IMR-90 (cell line): Measurements from ENCODE around the gene VNN1. TPM values are rescaled to one million over a fixed set of nuclear protein-coding genes. Genes with fewer than 3 reads are reported as not detected.

ENCODE experiments used
- ATAC-seq: fragments of 200-7000 bp; cut with Tn5 transposase; 2 replicates; pipeline ENCODE4 v1.9.1; 2020; ENCODE audit warnings: low read depth, mild to moderate bottlenecking, moderate library complexity
- BruUV-seq: library from RNA; stranded (reverse); fragments of 400-500 nt; replicated peaks from 2 replicates; lab custom pipeline; 2021; lab: Mats Ljungman, UMichigan
- CTCF ChIA-PET: fragments of 300-600 bp; formaldehyde crosslinking; extraction: SDS; loops from one replicate; lab custom pipeline; 2021; ENCODE audit warnings: antibody characterized with exemption; lab: Yijun Ruan, JAX
- POLR2A ChIA-PET: fragments of 300-600 bp; sonication (Branson Sonifier 250); formaldehyde crosslinking; loops from one replicate; lab custom pipeline; 2022; ENCODE audit warnings: antibody characterized with exemption; ENCODE audit not compliant: unreplicated experiment; lab: Charles Lee
- DNase-seq: peaks from one replicate; pipeline ENCODE4 v3.0.0; 2013
- H2AFZ ChIP-seq: replicated peaks from 2 replicates; pipeline ENCODE3; 2013; ENCODE audit warnings: low read length, mild to moderate bottlenecking; ENCODE audit not compliant: poor library complexity
- H2AK5ac ChIP-seq: 2 replicates; pipeline ENCODE4 v1.6.1; 2013; ENCODE audit warnings: low read depth, low read length, inconsistent platforms
- H2AK9ac ChIP-seq: replicated peaks from 2 replicates; pipeline ENCODE3; 2013; ENCODE audit warnings: mild to moderate bottlenecking, low read depth, low read length, moderate library complexity; ENCODE audit not compliant: poor library complexity
- H2BK120ac ChIP-seq: 2 replicates; pipeline ENCODE4 v1.6.1; 2013; ENCODE audit warnings: low read depth, low read length, inconsistent platforms
- H2BK15ac ChIP-seq: 3 replicates; pipeline ENCODE4 v1.6.1; 2013; ENCODE audit warnings: low read depth, low read length, inconsistent platforms
- H2BK20ac ChIP-seq: 2 replicates; pipeline ENCODE4 v1.6.1; 2013; ENCODE audit warnings: low read depth, mild to moderate bottlenecking, inconsistent platforms, low read length, moderate library complexity
- H2BK5ac ChIP-seq: 2 replicates; pipeline ENCODE4 v1.6.1; 2013; ENCODE audit warnings: mild to moderate bottlenecking, low read depth, low read length, inconsistent platforms; ENCODE audit not compliant: poor library complexity, severe bottlenecking
- H3K14ac ChIP-seq: replicated peaks from 2 replicates; pipeline ENCODE4 v1.6.1; 2013; ENCODE audit warnings: low read depth, low read length, inconsistent platforms
- H3K18ac ChIP-seq: 2 replicates; pipeline ENCODE4 v1.6.1; 2013; ENCODE audit warnings: low read depth, low read length, control low read depth
- H3K23ac ChIP-seq: 2 replicates; pipeline ENCODE4 v1.6.1; 2013; ENCODE audit warnings: low read depth, low read length, inconsistent platforms
- H3K27ac ChIP-seq: 2 replicates; pipeline ENCODE4 v1.5.1; 2013; ENCODE audit warnings: mild to moderate bottlenecking, control low read depth, low read length; ENCODE audit not compliant: insufficient read depth
- H3K27me3 ChIP-seq: 2 replicates; pipeline ENCODE4 v1.6.1; 2013; ENCODE audit warnings: low read length; ENCODE audit not compliant: control insufficient read depth, insufficient read depth
- H3K36me3 ChIP-seq: 2 replicates; pipeline ENCODE4 v1.6.1; 2013; ENCODE audit warnings: low read length, mixed read lengths; ENCODE audit not compliant: control insufficient read depth, insufficient read depth
- H3K4ac ChIP-seq: 2 replicates; pipeline ENCODE4 v1.6.1; 2013; ENCODE audit warnings: low read depth, low read length, inconsistent platforms
- H3K4me1 ChIP-seq: 2 replicates; pipeline ENCODE4 v1.6.1; 2013; ENCODE audit warnings: low read length, mixed read lengths; ENCODE audit not compliant: control insufficient read depth, insufficient read depth
- H3K4me2 ChIP-seq: 2 replicates; pipeline ENCODE4 v1.6.1; 2013; ENCODE audit warnings: low read depth, mild to moderate bottlenecking, control low read depth, low read length, moderate library complexity
- H3K4me3 ChIP-seq: 2 replicates; pipeline ENCODE4 v1.5.1; 2013; ENCODE audit warnings: low read depth, mild to moderate bottlenecking, control low read depth, low read length, moderate library complexity; ENCODE audit not compliant: insufficient read depth
- H3K56ac ChIP-seq: 2 replicates; pipeline ENCODE4 v1.6.1; 2013; ENCODE audit warnings: low read length, inconsistent platforms; ENCODE audit not compliant: insufficient read depth; ENCODE audit errors: extremely low read depth
- H3K79me1 ChIP-seq, 2 experiments: 2 replicates each; pipeline ENCODE4 v1.6.1; 2013; ENCODE audit warnings: low read length in 2 of 2, inconsistent platforms in 1 of 2, low read depth in 1 of 2
- H3K9ac ChIP-seq: 2 replicates; pipeline ENCODE4 v1.6.1; 2013; ENCODE audit warnings: low read depth, low read length, control low read depth
- H3K9me1 ChIP-seq: 2 replicates; pipeline ENCODE4 v1.6.1; 2013; ENCODE audit warnings: low read length, inconsistent platforms; ENCODE audit not compliant: insufficient read depth
- H3K9me3 ChIP-seq: 2 replicates; pipeline ENCODE4 v1.6.1; 2013; ENCODE audit warnings: low read length; ENCODE audit not compliant: control insufficient read depth, insufficient read depth
- H4K20me1 ChIP-seq: 2 replicates; pipeline ENCODE4 v1.6.1; 2013; ENCODE audit warnings: low read length, inconsistent platforms; ENCODE audit not compliant: insufficient read depth
- H4K5ac ChIP-seq: 2 replicates; pipeline ENCODE4 v1.6.1; 2013; ENCODE audit warnings: mild to moderate bottlenecking, low read depth, low read length, control low read depth
- H4K8ac ChIP-seq, 2 experiments: 2 replicates each; pipeline ENCODE4 v1.6.1; 2013; ENCODE audit warnings: low read depth in 2 of 2, low read length in 2 of 2, control low read depth in 1 of 2, inconsistent platforms in 1 of 2
- H4K91ac ChIP-seq: 2 replicates; pipeline ENCODE4 v1.6.1; 2013; ENCODE audit warnings: low read depth, low read length, inconsistent platforms; ENCODE audit not compliant: insufficient read depth
- CHD1 ChIP-seq: IDR thresholded peaks from 2 replicates; pipeline ENCODE4 v1.6.1; 2012; ENCODE audit warnings: low read depth, low read length, improper control_type of control experiment
- RAD21 ChIP-seq: IDR thresholded peaks from 2 replicates; pipeline ENCODE4 v1.6.1; 2012; ENCODE audit warnings: low read length, improper control_type of control experiment
- WGBS, 2 experiments: methylation state at CpG; one replicate each; pipeline versions ENCODE4 v1.1.5 to v1.1.7; 2013; ENCODE audit warnings: missing lambda C conversion rate in 2 of 2; ENCODE audit not compliant: insufficient read length in 1 of 2; ENCODE audit errors: extremely low coverage in 2 of 2; 5-methylcytosine and 5-hydroxymethylcytosine counted together
- dilution Hi-C: fragments of 300-500 bp; cut with HindIII; formaldehyde crosslinking; loops from one replicate; pipeline ENCODE4 v1.14.3; 2018; ENCODE audit warnings: low sequenced_read_pairs; ENCODE audit not compliant: unreplicated experiment
- in situ Hi-C: fragments of 300-500 bp; cut with MboI; formaldehyde crosslinking; loops from 3 replicates; pipeline ENCODE4 v1.14.3; 2019; ENCODE audit warnings: low sequenced_read_pairs, inconsistent platforms, mixed read lengths
- intact Hi-C: fragments of 100-400 bp; cut with micrococcal nuclease; formaldehyde crosslinking; loops from 2 replicates; pipeline ENCODE4 v1.10.0; 2022
- polyA plus RNA-seq, 3 experiments: library from polyadenylated mRNA; depleted of rRNA; stranded (reverse); fragments of >200 nt; gene quantifications; 2 replicates each; pipeline ENCODE4 v1.2.3, GENCODE V29; 2012; ENCODE audit warnings: low replicate concordance in 1 of 3
- total RNA-seq: library from RNA; depleted of rRNA; stranded (reverse); fragments of >200 nt; gene quantifications from 2 replicates; pipeline ENCODE4 v1.2.3, GENCODE V29; 2012
- TF ChIP-seq, protein P1 (sequence below): conservative IDR thresholded peaks from 2 replicates; pipeline ENCODE4 v1.5.1; 2012; ENCODE audit warnings: mild to moderate bottlenecking, low read depth, low read length, improper control_type of control experiment
- TF ChIP-seq, protein P2 (sequence below): fragments of 150-350 bp; IDR thresholded peaks from 2 replicates; pipeline ENCODE4 v1.6.1; 2016; ENCODE audit warnings: low read depth, mild to moderate bottlenecking, low read length, moderate library complexity, borderline replicate concordance

The VNN1 gene
- total and polyA plus RNA-seq, 2 of the 4 experiments (the other 2 are of a cell fraction), result 0.07 TPM; not detected in 1

DNA sequence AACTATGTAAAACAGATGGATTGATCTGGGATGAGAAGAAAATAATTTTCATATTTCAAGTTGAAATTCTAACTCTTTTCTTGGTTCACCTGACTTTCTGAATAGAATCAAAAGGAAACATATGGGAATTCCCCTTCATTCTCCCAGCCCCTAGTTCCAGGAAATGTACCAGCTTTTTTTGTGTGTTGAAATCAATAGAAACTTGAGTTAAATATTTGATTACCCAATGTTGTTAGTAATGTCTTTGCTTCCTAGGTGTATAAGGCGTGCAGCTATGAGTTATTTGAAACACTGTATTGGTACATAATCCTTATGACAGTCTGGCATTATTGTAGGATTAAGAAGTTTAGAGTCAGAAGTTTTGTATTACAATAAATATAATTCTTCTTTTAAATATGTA lies 22.4 kb upstream of the VNN1 start:
- no TSS peak for BruUV-seq
- DNase-seq (peak; percentile 14), ATAC-seq (no peak)

More for the DNA sequence above, 22.4 kb upstream of the VNN1 start:
- Histone ChIP-seq H2AK5ac (no peak overlapping the region), H3K56ac (no peak overlapping the region; the same call in 1 of the 2 replicates), H3K18ac (no peak overlapping the region), H3K79me1 (no peaks in the 10 kb centered on the region), H2BK15ac (no peak overlapping the region), H3K4me3 (no peak overlapping the region), H4K91ac (no peak overlapping the region), H2AFZ (no peak overlapping the region), H4K8ac (no peak overlapping the region), H3K14ac (no peak overlapping the region), H3K9ac (no peak overlapping the region), H2BK5ac (no peak overlapping the region), H3K36me3 (no peaks in the 10 kb centered on the region), H3K9me1 (peaks cover 7% of the 10 kb centered on the region; the same call in 1 of the 2 replicates), H3K4me2 (no peak overlapping the region), H3K4me1 (peaks cover 14% of the 10 kb centered on the region), H2BK20ac (no peak overlapping the region), H3K27ac (no peak overlapping the region), H4K5ac (no peak overlapping the region), H2BK120ac (no peak overlapping the region), H4K20me1 (no peaks in the 10 kb centered on the region), H3K23ac (no peak overlapping the region), H3K4ac (no peak overlapping the region), H3K27me3 (no peaks in the 10 kb centered on the region), H3K9me3 (no peaks in the 10 kb centered on the region), H2AK9ac (no peak overlapping the region)
- POLR2A ChIA-PET, result no interaction called here
- in situ Hi-C loops, result no loop called here
- CTCF ChIA-PET, result interaction anchor here (1.5 kb wide), 1 partner anchor 67 kb away, joined by 3 read pairs; no protein-coding TSS in a partner anchor
- intact Hi-C loops, result loop anchor here (5.0 kb wide), 1 partner anchor 64 kb away; no protein-coding TSS in a partner anchor
- dilution Hi-C loops, result no loop called here
- WGBS, 2 experiments, result no CpG with 5 or more reads among the region's 1 CpG
- TF ChIP-seq, protein P1, sequence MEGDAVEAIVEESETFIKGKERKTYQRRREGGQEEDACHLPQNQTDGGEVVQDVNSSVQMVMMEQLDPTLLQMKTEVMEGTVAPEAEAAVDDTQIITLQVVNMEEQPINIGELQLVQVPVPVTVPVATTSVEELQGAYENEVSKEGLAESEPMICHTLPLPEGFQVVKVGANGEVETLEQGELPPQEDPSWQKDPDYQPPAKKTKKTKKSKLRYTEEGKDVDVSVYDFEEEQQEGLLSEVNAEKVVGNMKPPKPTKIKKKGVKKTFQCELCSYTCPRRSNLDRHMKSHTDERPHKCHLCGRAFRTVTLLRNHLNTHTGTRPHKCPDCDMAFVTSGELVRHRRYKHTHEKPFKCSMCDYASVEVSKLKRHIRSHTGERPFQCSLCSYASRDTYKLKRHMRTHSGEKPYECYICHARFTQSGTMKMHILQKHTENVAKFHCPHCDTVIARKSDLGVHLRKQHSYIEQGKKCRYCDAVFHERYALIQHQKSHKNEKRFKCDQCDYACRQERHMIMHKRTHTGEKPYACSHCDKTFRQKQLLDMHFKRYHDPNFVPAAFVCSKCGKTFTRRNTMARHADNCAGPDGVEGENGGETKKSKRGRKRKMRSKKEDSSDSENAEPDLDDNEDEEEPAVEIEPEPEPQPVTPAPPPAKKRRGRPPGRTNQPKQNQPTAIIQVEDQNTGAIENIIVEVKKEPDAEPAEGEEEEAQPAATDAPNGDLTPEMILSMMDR, result no peak
- TF ChIP-seq CHD1 (no peak), RAD21 (no peak)
- TF ChIP-seq, protein P2, sequence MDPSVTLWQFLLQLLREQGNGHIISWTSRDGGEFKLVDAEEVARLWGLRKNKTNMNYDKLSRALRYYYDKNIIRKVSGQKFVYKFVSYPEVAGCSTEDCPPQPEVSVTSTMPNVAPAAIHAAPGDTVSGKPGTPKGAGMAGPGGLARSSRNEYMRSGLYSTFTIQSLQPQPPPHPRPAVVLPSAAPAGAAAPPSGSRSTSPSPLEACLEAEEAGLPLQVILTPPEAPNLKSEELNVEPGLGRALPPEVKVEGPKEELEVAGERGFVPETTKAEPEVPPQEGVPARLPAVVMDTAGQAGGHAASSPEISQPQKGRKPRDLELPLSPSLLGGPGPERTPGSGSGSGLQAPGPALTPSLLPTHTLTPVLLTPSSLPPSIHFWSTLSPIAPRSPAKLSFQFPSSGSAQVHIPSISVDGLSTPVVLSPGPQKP, result no peak
